OCI-M2 (cell line): Measurements from ENCODE around the gene ZNF546.
"Not testable (repeated sequence)": the region's sequence is repeated elsewhere in the genome, so short reads cannot be mapped to it uniquely, and the experiment has no call there.

ENCODE experiments used
- DNase-seq: peaks from one replicate; lab custom pipeline; 2025; ENCODE audit not compliant: unreplicated experiment; lab: John Stamatoyannopoulos, UW

The ZNF546 gene

DNA sequence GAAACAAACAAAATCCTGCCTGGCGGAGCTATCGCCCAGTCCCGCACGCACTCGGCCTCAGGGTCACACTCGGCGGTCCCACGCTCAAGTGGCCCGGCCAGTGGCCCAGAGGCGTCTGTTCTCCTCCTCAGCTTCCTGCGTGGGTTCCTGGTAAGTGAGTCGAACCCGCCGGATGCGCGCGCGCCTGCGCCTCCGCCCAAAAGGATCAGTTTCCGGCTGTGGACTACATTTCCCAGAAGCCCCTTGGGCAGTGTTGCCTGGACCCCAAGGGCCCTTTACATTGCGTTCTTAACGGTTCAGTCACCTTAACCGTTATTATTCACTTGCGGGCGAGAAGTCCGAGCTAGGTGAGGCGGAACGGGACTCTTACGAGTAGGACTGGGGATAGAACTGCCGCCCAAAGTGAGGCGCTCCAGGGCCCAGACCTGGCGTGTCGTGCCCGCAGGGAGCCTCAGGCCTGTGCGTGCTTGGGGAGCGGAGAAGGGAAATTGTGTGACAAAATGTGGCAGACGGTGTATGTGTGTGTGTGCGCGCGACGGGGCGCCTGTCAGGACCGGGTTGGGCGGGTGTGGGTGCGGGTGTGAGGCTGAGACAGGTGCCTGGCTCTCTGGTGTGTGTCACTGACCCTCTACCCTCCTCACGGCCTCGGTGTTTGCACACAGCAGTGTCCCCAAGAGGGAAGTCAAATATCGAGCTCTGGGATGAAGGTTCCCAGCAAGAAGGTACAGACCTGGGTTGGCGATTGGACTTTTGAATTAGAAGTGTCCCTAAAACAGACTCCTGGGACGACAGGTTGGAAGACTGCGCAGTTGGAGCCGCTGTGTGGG, at the start of gene ZNF546:
TSS of gene ZNF546 (plus strand) at position 250 of the 827 bp plus-strand sequence. CDS start 1,267 bp downstream, outside the sequence.
- DNase-seq = peak; percentile 85

- no peak for DNase-seq
These were observed 47.7 kb upstream of the ZNF546 start for GRCh38 chr19:39949026-39949747.

GRCh38 chr19:39951065-39951650, 45.7 kb upstream of the ZNF546 start:
- DNase-seq = no peak

- DNase-seq = no peak
These were observed 45.2 kb upstream of the ZNF546 start for GRCh38 chr19:39951686-39952085.

- no peak for DNase-seq
These were observed 42.9 kb upstream of the ZNF546 start for GRCh38 chr19:39953915-39954314.

DNA sequence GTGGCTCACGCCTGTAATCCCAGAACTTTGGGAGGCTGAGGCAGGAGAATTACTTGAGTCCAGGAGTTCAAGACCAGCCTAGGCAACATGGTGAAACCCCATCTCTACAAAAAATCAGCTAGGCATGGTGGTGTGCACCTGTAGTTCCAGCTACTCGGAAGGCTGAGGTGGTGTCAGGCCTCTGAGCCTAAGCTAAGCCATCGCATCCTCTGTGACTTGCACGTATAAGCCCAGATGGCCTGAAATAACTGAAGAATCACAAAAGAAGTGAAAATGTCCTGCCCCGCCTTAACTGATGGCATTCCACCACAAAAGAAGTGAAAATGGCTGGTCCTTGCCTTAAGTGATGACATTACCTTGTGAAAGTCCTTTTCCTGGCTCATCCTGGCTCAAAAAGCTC, 39.0 kb upstream of the ZNF546 start:
- DNase-seq = not testable (repeated sequence)

DNA sequence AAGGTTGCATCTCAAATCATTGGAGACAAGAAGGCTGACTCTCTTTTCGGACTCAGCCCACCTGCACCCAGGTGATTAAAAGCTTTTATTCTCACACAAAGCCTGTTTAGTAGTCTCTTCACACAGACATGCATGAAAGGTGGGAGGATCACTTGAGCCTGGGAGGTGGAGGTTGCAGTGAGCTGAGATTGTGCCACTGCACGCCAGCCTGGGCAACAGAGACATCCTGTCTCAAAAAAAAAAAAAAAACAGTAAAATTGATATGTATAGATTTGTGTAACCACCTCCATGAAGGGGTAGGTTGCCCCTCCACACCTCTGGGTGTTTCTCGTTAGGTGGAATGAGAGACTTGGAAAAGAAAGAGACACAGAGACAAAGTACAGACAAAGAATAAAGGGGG, 37.9 kb upstream of the ZNF546 start:
- DNase-seq = not testable (repeated sequence)

- not testable (repeated sequence) for DNase-seq
These were observed 37.5 kb upstream of the ZNF546 start for GRCh38 chr19:39959407-39959806.

- no peak for DNase-seq
These were observed 33.0 kb upstream of the ZNF546 start for GRCh38 chr19:39963898-39964297.

DNA sequence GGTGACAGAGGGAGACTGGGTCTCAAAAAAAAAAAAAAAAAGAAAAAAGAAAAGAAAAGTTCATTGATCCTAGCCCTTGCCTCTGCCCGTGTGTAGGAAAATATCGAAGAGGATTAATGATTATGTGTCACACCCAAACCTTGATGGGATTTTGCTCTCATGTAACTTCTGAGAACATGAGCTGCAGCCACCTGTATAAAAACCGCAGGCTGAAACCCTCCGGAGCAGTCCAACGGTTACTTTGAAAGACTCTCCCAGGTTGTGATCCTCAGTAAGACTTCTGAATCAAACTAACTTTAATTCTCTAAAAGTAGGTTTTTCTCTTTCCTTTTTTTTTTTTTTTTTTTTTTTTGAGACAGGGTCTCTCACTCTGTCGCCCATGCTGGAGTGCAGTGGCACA, 30.2 kb upstream of the ZNF546 start:
- DNase-seq = no peak

DNA sequence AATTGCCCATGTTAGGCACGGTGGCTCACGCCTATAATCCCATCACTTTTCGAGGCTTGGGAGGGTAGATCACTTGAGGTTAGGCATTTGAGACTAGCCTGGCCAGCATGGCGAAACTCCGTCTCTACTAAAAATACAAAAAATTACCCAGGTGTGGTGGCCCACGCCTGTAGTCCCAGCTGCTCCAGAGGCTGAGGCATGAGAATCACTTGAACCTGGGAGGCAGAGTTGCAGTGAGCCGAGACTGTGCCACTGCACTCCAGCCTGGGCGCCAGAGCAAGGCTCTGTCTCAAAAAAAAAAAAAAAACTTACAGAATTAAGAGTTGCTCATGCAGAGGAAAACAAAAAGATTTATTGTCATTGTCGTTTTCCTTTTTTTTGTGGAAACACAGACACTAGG, 29.3 kb upstream of the ZNF546 start:
- DNase-seq = no peak

- no peak for DNase-seq
These were observed 28.1 kb upstream of the ZNF546 start for GRCh38 chr19:39968789-39969188.

DNA sequence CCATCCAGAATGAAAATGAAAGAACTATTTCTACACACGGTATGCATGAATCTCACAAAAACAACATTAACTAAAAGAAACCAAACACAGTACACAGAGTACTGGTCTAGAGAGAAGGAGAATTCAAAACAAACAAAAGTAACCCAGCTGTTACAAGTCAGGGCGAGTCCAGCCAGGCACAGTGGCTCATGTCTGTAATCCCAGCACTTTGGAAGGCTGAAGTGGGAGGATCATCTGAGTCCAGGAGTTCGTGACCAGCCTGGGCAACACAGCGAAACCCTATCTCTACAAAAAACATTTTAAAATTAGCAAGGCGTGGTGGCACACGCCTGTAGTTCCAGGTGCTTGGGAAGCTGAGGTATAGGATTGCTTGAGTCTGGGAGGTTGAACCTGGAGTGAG, 27.6 kb upstream of the ZNF546 start:
- no peak for DNase-seq

DNA sequence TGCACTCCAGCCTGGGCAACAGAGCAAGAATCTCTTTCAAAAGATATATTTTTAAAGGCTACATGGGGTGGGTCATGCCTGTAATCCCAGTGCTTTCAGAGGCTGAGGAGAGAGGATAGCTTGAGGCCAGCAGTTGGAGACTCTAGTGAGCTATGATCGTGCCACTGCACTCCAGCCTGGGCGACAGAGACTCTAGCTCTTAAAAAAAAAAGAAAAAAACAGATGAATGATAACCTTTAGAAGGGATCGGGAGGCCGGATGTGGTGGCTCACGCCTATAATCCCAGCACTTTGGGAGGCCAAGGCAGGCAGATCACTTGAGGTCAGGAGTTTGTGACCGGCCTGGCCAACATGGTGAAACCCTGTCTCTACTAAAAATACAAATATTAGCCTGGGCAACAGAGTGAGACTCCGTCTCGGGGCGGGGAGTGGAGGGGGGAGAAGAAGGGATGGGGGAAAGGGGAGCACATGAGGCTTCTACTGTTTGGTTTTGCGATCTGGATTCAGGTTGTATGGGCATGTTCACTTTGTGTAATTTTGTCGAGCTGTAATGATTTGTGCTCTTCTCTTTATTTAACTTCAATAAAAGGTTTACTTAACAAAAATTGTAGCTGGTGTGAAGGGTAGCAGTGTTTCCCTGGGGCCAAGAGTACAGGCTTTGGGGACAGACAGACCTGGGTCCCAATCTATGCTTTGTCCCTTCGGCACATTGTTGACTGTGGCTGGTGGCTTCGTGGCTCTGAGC, 27.0 kb upstream of the ZNF546 start:
- DNase-seq = peak; percentile 87

- DNase-seq = no peak
These were observed 26.5 kb upstream of the ZNF546 start for GRCh38 chr19:39970425-39970674.

DNA sequence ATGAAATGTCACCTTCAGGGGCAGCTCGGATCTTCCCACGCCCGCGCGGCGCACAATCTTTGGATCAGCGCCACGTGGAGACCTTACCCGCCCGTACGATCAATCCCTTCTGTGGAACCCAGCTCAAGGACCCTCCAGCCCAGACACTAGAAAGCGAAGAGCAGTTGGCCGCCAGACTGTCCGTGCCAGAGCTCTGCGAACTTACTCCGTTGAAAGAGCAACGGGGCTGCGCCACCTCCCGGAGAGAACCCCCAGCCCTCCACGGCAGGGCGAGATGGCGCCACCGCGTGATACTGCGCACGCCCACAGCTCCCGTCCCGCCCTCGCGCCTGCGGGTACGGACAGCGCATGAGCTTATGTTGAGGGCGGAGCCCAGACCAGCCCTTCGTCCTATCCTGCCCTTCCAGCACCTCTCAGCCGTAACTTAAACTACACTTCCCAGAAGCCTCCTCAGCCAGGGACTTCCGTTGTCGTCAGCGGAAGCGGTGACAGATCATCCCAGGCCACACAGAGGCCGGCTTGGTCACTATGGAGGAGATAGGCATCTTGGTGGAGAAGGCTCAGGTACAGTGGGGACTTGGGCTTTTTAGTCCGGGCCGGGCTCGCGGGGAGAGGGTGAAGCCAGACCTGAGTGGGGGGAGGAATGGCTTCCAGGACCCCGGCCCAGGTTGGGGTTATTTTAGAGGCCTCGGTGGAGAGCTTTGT, 26.0 kb upstream of the ZNF546 start, which contains the start of gene PSMC4:
TSS of gene PSMC4 (plus strand) at position 491 of the 705 bp plus-strand sequence. CDS start at position 529, 38 bp downstream.
- DNase-seq = peak; percentile 98

- DNase-seq = no peak
These were observed 25.4 kb upstream of the ZNF546 start for GRCh38 chr19:39971380-39972035.

DNA sequence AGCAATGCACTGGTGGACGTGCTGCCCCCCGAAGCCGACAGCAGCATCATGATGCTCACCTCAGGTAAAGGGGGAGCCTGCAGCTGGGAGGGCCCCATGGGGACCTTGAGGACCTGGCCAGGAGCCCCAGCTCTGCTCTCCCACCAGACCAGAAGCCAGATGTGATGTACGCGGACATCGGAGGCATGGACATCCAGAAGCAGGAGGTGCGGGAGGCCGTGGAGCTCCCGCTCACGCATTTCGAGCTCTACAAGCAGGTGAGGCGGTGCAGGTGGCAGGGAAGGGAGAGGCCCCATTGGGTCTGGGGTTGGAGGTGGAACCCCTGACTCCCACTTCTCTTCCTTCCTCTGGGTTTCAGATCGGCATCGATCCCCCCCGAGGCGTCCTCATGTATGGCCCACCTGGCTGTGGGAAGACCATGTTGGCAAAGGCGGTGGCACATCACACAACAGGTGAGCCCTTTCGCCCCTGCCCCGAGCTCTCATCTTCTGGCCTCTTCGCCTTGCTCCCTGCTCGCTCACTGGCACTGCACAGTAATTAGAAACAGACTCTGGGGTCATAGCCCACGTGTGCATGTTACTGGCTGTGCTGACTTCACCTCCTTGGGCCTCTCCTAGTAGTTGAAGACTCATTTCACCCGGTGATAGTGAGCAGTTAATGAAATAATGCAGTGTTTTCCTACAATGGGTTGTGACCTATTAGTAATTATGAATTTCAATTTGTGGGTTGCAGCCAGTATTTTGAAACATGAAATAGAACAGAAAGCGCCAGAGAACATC, 22.3 kb upstream of the ZNF546 start:
- DNase-seq = no peak

- no peak for DNase-seq
These were observed 14.0 kb upstream of the ZNF546 start for GRCh38 chr19:39982883-39983282.
